Measurements from ENCODE around the gene ARMH1.
"Not testable (repeated sequence)": the region's sequence is repeated elsewhere in the genome, so short reads cannot be mapped to it uniquely, and the experiment has no call there.

Gene ARMH1

GRCh38 chr1:44724955-44725698 is 50.6 kb downstream of the ARMH1 start:
- FAIRE-seq = no peak

- peak; percentile 96 for FAIRE-seq
Observed at GRCh38 chr1:44730741-44731512, 56.4 kb downstream of the ARMH1 start, which contains the start of gene RNU5D-1. Gene RNU5D-1 (minus strand): TSS chr1:44731170.

- FAIRE-seq = no peak
Observed at GRCh38 chr1:44733365-44733764, 58.9 kb downstream of the ARMH1 start.

GRCh38 chr1:44733784-44734183 is 59.3 kb downstream of the ARMH1 start:
- no peak for FAIRE-seq

- no peak for FAIRE-seq
Observed at GRCh38 chr1:44735992-44736391, 61.5 kb downstream of the ARMH1 start.

GRCh38 chr1:44738953-44739306 is 64.4 kb downstream of the ARMH1 start:
- FAIRE-seq = not testable (repeated sequence)

GRCh38 chr1:44739307-44740178 is 65.0 kb downstream of the ARMH1 start, which contains the start of gene KIF2C:
Gene KIF2C (plus strand): TSS chr1:44739837. CDS start chr1:44739933, 96 bp downstream.
- peak; percentile 97 for FAIRE-seq

- no peak for FAIRE-seq
Observed at GRCh38 chr1:44740179-44740617, 65.7 kb downstream of the ARMH1 start.

- no peak for FAIRE-seq
Observed at GRCh38 chr1:44743211-44743610, 68.7 kb downstream of the ARMH1 start.

GRCh38 chr1:44747878-44748277 is 73.4 kb downstream of the ARMH1 start:
- no peak for FAIRE-seq

GRCh38 chr1:44757420-44757819 is 82.9 kb downstream of the ARMH1 start:
- FAIRE-seq = no peak

- no peak for FAIRE-seq
Observed at GRCh38 chr1:44759077-44759476, 84.6 kb downstream of the ARMH1 start.

GRCh38 chr1:44760876-44761275 is 86.4 kb downstream of the ARMH1 start:
- FAIRE-seq = no peak

GRCh38 chr1:44766421-44766820 is 91.9 kb downstream of the ARMH1 start:
- FAIRE-seq = not testable (repeated sequence)

Measured in A204.1 (cell line).